MM.1S (cell line): ENCODE data around the gene HOMER1.

ENCODE experiments used
- DNase-seq: peaks from one replicate; pipeline ENCODE4 v3.0.0-alpha.2; 2015
- H2AFZ ChIP-seq: fragments of 300-600 bp; sonication (generic); 2 replicates; pipeline ENCODE4 v1.6.0; 2016; ENCODE audit warnings: antibody characterized with exemption, low read length
- H3F3A ChIP-seq: fragments of 300-600 bp; sonication (generic); 2 replicates; pipeline ENCODE4 v1.6.1; 2016; ENCODE audit warnings: mild to moderate bottlenecking, antibody characterized with exemption, low read length, moderate library complexity, mixed read lengths; ENCODE audit not compliant: insufficient read depth
- H3K27ac ChIP-seq: fragments of 300-600 bp; sonication (generic); 2 replicates; pipeline ENCODE4 v1.5.1; 2016; ENCODE audit warnings: mild to moderate bottlenecking, low read length
- H3K27me3 ChIP-seq: fragments of 300-600 bp; sonication (generic); replicated peaks from 2 replicates; pipeline ENCODE4 v1.6.0; 2016; ENCODE audit warnings: low read length; ENCODE audit not compliant: insufficient read depth
- H3K36me3 ChIP-seq: fragments of 300-600 bp; sonication (generic); replicated peaks from 2 replicates; pipeline ENCODE4 v1.6.1; 2016; ENCODE audit warnings: mild to moderate bottlenecking, low read length, mixed read lengths; ENCODE audit not compliant: insufficient read depth
- H3K4me1 ChIP-seq: fragments of 300-600 bp; sonication (generic); 2 replicates; pipeline ENCODE4 v1.6.1; 2016; ENCODE audit warnings: low read length, mixed read lengths
- H3K4me2 ChIP-seq: fragments of 300-600 bp; sonication (generic); 2 replicates; pipeline ENCODE4 v1.6.0; 2016; ENCODE audit warnings: low read depth, low read length
- H3K4me3 ChIP-seq: fragments of 300-600 bp; sonication (generic); 2 replicates; pipeline ENCODE4 v1.5.1; 2016; ENCODE audit warnings: low read length, mixed read lengths
- H3K79me2 ChIP-seq: fragments of 300-600 bp; sonication (generic); 2 replicates; pipeline ENCODE4 v1.6.1; 2016; ENCODE audit warnings: mixed run types, low read length, mixed read lengths
- H3K9ac ChIP-seq: fragments of 300-600 bp; sonication (generic); 2 replicates; pipeline ENCODE4 v1.6.1; 2016; ENCODE audit warnings: low read length, mixed read lengths
- H3K9me2 ChIP-seq: fragments of 300-600 bp; sonication (generic); replicated peaks from 2 replicates; pipeline ENCODE4 v1.6.1; 2016; ENCODE audit warnings: mild to moderate bottlenecking, low read length, mixed read lengths; ENCODE audit not compliant: insufficient read depth
- H3K9me3 ChIP-seq: fragments of 300-600 bp; sonication (generic); replicated peaks from 2 replicates; pipeline ENCODE4 v1.6.1; 2016; ENCODE audit warnings: mild to moderate bottlenecking, low read length, mixed read lengths; ENCODE audit not compliant: insufficient read depth
- H4K20me1 ChIP-seq: fragments of 300-600 bp; sonication (generic); 2 replicates; pipeline ENCODE4 v1.6.1; 2016; ENCODE audit warnings: mild to moderate bottlenecking, low read length, moderate library complexity, mixed read lengths; ENCODE audit not compliant: insufficient read depth
- CTCF ChIP-seq: fragments of 300-600 bp; sonication (generic); IDR thresholded peaks from 2 replicates; pipeline ENCODE4 v1.5.1; 2016; ENCODE audit warnings: antibody characterized with exemption, low read length, mixed read lengths
- EZH2 ChIP-seq: fragments of 300-600 bp; sonication (generic); optimal IDR thresholded peaks from 2 replicates; pipeline ENCODE3; 2017; ENCODE audit warnings: low read depth, mild to moderate bottlenecking, antibody characterized with exemption, low read length, mixed read lengths
- EZH2phosphoT487 ChIP-seq: fragments of 300-600 bp; sonication (generic); IDR thresholded peaks from 2 replicates; pipeline ENCODE4 v1.6.1; 2018; ENCODE audit warnings: antibody characterized with exemption, low read length

The HOMER1 gene

DNA sequence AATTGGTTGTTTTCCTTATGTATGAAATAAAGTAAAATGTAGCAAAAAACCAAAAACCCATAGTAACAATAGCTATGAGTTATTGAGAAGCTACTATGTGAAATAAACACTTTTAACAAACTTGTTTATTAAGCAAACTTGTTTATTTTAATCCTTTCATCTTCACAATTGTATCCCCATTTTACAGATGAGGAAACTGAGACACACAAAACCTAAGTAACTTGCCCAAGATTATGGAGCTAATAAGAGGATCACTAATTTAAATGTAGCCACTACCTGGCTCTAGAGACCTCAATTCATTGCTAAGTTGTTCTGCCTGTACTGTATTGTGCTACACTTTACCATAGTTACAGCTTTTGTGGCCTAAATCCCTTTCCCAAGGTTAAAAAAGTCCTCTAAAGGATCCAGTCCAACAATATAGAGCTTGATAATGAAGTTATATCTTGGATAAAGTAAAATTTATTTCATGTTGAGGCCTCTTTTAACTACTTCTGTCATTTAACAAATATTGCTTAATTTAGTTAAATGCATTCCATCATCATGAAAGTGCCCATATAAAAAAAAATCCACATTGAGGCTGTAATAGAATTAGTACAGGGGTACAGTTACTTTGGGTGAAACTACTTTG is 22.1 kb downstream of the HOMER1 start:
- Histone ChIP-seq H3K9ac (no peak overlapping the region), H3K9me3 (no peaks in the 10 kb centered on the region), H3F3A (no peaks in the 10 kb centered on the region), H3K9me2 (no peaks in the 10 kb centered on the region), H3K36me3 (no peaks in the 10 kb centered on the region), H4K20me1 (no peaks in the 10 kb centered on the region), H3K4me3 (no peak overlapping the region), H2AFZ (no peak overlapping the region), H3K79me2 (no peaks in the 10 kb centered on the region), H3K27ac (no peak overlapping the region), H3K4me2 (no peak overlapping the region), H3K27me3 (no peaks in the 10 kb centered on the region), H3K4me1 (no peaks in the 10 kb centered on the region)
- DNase-seq = no peak
- TF ChIP-seq CTCF (no peak), EZH2 (no peak), EZH2phosphoT487 (no peak)

GRCh38 chr5:79490323-79490936 is 23.5 kb downstream of the HOMER1 start:
- Histone ChIP-seq H3K4me2 (no peak overlapping the region), H3F3A (no peaks in the 10 kb centered on the region)
- TF ChIP-seq EZH2 (no peak), EZH2phosphoT487 (no peak), CTCF (no peak)

GRCh38 chr5:79489773-79490172 is 24.2 kb downstream of the HOMER1 start:
- Histone ChIP-seq H3K4me3 (no peak overlapping the region), H3K36me3 (no peaks in the 10 kb centered on the region), H3K27ac (no peak overlapping the region), H4K20me1 (no peaks in the 10 kb centered on the region), H3K79me2 (no peaks in the 10 kb centered on the region), H3K9ac (no peak overlapping the region), H3K9me3 (no peaks in the 10 kb centered on the region), H2AFZ (no peak overlapping the region), H3K4me2 (no peak overlapping the region), H3K4me1 (no peaks in the 10 kb centered on the region), H3K27me3 (no peaks in the 10 kb centered on the region), H3F3A (no peaks in the 10 kb centered on the region), H3K9me2 (no peaks in the 10 kb centered on the region)
- no peak for DNase-seq
- TF ChIP-seq EZH2 (no peak), CTCF (no peak), EZH2phosphoT487 (no peak)

More at GRCh38 chr5:79490323-79490936, 23.5 kb downstream of the HOMER1 start:
- Histone ChIP-seq H3K36me3 (no peaks in the 10 kb centered on the region), H3K4me3 (no peak overlapping the region), H3K4me1 (no peaks in the 10 kb centered on the region), H2AFZ (no peak overlapping the region), H3K9ac (no peak overlapping the region), H3K9me3 (no peaks in the 10 kb centered on the region), H3K79me2 (no peaks in the 10 kb centered on the region), H3K27ac (no peak overlapping the region), H4K20me1 (no peaks in the 10 kb centered on the region), H3K27me3 (no peaks in the 10 kb centered on the region), H3K9me2 (no peaks in the 10 kb centered on the region)
- no peak for DNase-seq
